ENCODE results near the gene FRMPD1. TPM values are rescaled to one million over a fixed set of nuclear protein-coding genes. Genes with fewer than 3 reads are reported as not detected.

Gene FRMPD1
- total and polyA plus RNA-seq, 2 of the 13 experiments (the other 11 are each of a cell fraction or from before 2014, with no cell fraction given), result not detected

DNA sequence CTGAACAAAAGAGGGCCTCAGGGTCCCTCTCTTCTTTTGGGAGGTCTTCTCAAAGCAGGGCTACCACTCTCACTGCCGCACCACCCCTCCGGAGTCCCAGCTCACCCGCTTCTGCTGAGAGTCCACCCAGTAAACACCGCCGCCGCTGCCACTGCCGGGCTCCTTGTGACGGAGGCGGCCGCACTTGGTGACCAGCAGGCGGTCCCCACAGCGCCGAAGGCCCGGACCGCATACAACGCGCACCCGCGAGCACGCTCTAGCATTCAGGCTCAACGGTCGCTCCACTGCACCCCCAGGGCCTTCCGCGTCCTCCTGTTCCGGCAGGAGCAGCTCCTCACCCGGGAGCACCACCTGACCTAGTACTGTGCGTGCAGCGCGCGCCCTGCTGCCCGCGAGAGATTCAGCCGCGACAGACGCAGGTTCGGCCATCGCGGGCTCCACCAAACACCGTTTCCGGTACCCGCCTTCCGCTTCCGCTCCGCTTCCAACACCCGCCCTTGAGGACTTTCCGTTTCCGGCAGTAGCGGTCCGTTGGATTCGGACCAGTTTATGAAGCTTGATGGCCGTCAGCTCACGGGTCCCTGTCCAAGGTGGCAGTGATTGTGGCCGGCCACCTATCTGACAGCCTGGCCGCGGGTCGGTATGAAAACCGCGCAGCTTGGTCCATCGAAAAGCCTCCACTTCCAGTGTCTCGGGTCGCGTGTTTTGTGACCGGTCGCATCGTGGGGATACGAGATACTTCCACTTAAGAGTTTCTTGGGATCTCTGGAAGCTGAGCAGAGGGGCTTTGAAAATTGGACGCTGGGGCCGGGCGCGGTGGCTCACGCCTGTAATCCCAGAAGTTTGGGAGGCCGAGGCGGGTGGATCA, 134.1 kb downstream of the FRMPD1 start, which contains the start of gene EXOSC3 (continued):
- TF ChIP-seq, protein P1, sequence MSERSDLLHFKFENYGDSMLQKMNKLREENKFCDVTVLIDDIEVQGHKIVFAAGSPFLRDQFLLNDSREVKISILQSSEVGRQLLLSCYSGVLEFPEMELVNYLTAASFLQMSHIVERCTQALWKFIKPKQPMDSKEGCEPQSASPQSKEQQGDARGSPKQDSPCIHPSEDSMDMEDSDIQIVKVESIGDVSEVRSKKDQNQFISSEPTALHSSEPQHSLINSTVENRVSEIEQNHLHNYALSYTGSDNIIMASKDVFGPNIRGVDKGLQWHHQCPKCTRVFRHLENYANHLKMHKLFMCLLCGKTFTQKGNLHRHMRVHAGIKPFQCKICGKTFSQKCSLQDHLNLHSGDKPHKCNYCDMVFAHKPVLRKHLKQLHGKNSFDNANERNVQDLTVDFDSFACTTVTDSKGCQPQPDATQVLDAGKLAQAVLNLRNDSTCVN (CRISPR knock-in tag; IDR thresholded peaks at IDR 0.05; ENCODE audit: borderline replicate concordance), result no peak
- TF ChIP-seq, protein P2, sequence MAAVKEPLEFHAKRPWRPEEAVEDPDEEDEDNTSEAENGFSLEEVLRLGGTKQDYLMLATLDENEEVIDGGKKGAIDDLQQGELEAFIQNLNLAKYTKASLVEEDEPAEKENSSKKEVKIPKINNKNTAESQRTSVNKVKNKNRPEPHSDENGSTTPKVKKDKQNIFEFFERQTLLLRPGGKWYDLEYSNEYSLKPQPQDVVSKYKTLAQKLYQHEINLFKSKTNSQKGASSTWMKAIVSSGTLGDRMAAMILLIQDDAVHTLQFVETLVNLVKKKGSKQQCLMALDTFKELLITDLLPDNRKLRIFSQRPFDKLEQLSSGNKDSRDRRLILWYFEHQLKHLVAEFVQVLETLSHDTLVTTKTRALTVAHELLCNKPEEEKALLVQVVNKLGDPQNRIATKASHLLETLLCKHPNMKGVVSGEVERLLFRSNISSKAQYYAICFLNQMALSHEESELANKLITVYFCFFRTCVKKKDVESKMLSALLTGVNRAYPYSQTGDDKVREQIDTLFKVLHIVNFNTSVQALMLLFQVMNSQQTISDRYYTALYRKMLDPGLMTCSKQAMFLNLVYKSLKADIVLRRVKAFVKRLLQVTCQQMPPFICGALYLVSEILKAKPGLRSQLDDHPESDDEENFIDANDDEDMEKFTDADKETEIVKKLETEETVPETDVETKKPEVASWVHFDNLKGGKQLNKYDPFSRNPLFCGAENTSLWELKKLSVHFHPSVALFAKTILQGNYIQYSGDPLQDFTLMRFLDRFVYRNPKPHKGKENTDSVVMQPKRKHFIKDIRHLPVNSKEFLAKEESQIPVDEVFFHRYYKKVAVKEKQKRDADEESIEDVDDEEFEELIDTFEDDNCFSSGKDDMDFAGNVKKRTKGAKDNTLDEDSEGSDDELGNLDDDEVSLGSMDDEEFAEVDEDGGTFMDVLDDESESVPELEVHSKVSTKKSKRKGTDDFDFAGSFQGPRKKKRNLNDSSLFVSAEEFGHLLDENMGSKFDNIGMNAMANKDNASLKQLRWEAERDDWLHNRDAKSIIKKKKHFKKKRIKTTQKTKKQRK (IDR thresholded peaks at IDR 0.05; ENCODE audit: low read length), result no peak
- TF ChIP-seq, protein P3, sequence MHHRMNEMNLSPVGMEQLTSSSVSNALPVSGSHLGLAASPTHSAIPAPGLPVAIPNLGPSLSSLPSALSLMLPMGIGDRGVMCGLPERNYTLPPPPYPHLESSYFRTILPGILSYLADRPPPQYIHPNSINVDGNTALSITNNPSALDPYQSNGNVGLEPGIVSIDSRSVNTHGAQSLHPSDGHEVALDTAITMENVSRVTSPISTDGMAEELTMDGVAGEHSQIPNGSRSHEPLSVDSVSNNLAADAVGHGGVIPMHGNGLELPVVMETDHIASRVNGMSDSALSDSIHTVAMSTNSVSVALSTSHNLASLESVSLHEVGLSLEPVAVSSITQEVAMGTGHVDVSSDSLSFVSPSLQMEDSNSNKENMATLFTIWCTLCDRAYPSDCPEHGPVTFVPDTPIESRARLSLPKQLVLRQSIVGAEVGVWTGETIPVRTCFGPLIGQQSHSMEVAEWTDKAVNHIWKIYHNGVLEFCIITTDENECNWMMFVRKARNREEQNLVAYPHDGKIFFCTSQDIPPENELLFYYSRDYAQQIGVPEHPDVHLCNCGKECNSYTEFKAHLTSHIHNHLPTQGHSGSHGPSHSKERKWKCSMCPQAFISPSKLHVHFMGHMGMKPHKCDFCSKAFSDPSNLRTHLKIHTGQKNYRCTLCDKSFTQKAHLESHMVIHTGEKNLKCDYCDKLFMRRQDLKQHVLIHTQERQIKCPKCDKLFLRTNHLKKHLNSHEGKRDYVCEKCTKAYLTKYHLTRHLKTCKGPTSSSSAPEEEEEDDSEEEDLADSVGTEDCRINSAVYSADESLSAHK (CRISPR knock-in tag; IDR thresholded peaks at IDR 0.05; ENCODE audit: borderline replicate concordance), result 0 out of 2 replicates have a peak, but pooled peaks have one; percentile 56
- TF ChIP-seq NR2F6 (IDR thresholded peaks at IDR 0.05), result no peak
- TF ChIP-seq NR2F6 (CRISPR knock-in tag; IDR thresholded peaks at IDR 0.05), result no peak
- no peak for TF ChIP-seq U2AF2 (IDR thresholded peaks at IDR 0.05; ENCODE audit: low read depth, low read length)
- TF ChIP-seq, protein P4, sequence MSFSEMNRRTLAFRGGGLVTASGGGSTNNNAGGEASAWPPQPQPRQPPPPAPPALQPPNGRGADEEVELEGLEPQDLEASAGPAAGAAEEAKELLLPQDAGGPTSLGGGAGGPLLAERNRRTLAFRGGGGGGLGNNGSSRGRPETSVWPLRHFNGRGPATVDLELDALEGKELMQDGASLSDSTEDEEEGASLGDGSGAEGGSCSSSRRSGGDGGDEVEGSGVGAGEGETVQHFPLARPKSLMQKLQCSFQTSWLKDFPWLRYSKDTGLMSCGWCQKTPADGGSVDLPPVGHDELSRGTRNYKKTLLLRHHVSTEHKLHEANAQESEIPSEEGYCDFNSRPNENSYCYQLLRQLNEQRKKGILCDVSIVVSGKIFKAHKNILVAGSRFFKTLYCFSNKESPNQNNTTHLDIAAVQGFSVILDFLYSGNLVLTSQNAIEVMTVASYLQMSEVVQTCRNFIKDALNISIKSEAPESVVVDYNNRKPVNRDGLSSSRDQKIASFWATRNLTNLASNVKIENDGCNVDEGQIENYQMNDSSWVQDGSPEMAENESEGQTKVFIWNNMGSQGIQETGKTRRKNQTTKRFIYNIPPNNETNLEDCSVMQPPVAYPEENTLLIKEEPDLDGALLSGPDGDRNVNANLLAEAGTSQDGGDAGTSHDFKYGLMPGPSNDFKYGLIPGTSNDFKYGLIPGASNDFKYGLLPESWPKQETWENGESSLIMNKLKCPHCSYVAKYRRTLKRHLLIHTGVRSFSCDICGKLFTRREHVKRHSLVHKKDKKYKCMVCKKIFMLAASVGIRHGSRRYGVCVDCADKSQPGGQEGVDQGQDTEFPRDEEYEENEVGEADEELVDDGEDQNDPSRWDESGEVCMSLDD (CRISPR knock-in tag; IDR thresholded peaks at IDR 0.05; ENCODE audit: borderline replicate concordance), result no peak
- TF ChIP-seq, protein P5, sequence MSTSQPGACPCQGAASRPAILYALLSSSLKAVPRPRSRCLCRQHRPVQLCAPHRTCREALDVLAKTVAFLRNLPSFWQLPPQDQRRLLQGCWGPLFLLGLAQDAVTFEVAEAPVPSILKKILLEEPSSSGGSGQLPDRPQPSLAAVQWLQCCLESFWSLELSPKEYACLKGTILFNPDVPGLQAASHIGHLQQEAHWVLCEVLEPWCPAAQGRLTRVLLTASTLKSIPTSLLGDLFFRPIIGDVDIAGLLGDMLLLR (CRISPR knock-in tag; IDR thresholded peaks at IDR 0.05), result peak; percentile 34
- no peak for TF ChIP-seq NFIB (CRISPR knock-in tag; IDR thresholded peaks at IDR 0.05; ENCODE audit: borderline replicate concordance)
- no peak; the same call in 1 of the 2 replicates for TF ChIP-seq MAF1 (CRISPR knock-in tag; IDR thresholded peaks at IDR 0.05; ENCODE audit: borderline replicate concordance)
- TF ChIP-seq, protein P6, sequence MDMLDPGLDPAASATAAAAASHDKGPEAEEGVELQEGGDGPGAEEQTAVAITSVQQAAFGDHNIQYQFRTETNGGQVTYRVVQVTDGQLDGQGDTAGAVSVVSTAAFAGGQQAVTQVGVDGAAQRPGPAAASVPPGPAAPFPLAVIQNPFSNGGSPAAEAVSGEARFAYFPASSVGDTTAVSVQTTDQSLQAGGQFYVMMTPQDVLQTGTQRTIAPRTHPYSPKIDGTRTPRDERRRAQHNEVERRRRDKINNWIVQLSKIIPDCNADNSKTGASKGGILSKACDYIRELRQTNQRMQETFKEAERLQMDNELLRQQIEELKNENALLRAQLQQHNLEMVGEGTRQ (IDR thresholded peaks at IDR 0.05; ENCODE audit: low read depth, low read length), result no peak
- TF ChIP-seq, protein P6 (CRISPR knock-in tag; IDR thresholded peaks at IDR 0.05; ENCODE audit: borderline replicate concordance), result peak; percentile 48; the same call in 1 of the 2 replicates
- TF ChIP-seq EZH2 (conservative IDR thresholded peaks at IDR 0.05; ENCODE audit: low read depth, low read length), result no peak
- peak; percentile 49; the same call in 1 of the 2 replicates for TF ChIP-seq SALL2 (CRISPR knock-in tag; IDR thresholded peaks at IDR 0.05)
- peak; percentile 80 for TF ChIP-seq TMF1 (CRISPR knock-in tag; IDR thresholded peaks at IDR 0.05; ENCODE audit: low read depth)

Measured in HepG2 (cell line).